Measurements from ENCODE around the gene TLCD1. TPM values are rescaled to one million over a fixed set of nuclear protein-coding genes. Genes with fewer than 3 reads are reported as not detected.

TLCD1 gene
- polyA plus RNA-seq, 1 experiment: 11.8 TPM

DNA sequence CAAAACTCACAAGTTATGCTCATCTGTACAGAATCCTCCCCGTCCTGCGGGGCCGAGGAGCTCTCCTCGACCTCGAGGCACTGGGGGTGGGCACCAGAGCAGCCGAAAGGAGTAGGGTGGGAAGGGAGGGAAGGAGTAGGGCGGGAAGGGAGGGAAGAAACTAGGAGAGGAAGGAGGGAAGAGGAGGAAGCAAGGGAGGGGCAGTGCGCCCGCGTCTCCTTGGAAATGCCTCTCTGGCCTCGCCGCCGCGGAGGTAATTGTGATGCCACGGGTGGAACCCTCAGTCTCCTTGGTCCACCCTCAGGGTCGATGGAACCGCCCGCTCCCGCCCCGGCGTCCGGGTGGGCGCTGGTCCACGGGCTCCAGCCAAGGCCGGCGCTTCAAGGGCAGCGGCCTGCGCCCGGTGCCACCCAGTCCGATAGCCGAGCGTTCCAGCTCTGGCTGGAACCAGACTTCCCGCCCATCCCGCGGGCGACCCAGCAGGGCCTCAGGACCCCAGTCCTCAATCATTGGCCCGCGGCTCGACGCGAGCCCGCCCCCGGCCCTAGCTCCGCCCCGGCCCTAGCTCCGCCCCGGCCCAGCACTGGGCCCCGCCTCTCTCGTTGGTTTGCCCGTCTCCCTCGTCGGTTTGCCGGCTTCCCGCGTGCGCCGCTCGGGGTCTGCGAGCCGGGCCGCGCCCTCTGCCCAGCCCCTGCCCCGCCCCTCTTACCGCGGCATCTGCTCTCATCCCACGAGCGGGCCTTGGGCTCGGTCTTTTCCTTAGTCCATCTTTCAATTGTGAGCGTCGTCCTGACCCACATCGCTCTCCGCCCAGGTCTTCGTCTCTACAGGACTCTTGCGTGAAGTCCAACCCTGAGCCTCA lies 14.9 kb downstream of the TLCD1 start:
- TF ChIP-seq, protein P1, sequence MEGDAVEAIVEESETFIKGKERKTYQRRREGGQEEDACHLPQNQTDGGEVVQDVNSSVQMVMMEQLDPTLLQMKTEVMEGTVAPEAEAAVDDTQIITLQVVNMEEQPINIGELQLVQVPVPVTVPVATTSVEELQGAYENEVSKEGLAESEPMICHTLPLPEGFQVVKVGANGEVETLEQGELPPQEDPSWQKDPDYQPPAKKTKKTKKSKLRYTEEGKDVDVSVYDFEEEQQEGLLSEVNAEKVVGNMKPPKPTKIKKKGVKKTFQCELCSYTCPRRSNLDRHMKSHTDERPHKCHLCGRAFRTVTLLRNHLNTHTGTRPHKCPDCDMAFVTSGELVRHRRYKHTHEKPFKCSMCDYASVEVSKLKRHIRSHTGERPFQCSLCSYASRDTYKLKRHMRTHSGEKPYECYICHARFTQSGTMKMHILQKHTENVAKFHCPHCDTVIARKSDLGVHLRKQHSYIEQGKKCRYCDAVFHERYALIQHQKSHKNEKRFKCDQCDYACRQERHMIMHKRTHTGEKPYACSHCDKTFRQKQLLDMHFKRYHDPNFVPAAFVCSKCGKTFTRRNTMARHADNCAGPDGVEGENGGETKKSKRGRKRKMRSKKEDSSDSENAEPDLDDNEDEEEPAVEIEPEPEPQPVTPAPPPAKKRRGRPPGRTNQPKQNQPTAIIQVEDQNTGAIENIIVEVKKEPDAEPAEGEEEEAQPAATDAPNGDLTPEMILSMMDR (IDR thresholded peaks at IDR 0.05; ENCODE audit: low read depth, low read length): no peak
- H3K27ac ChIP-seq (ENCODE audit: low read depth, low read length): peak overlapping the region; percentile 78
- ChIA-PET CTCF (interaction anchor here (0.9 to 2.0 kb wide), 4 partner anchors 8 to 65 kb away, joined by 3 to 6 read pairs (median 5); partner anchors contain the start of genes RPL23A and TLCD1), POLR2A (interaction anchor here (0.6 to 2.6 kb wide), 11 partner anchors 9 to 349 kb away, joined by 3 to 40 read pairs (median 4); partner anchors contain the start of genes FAM222B, RPL23A, SDF2 and SUPT6H)
- DNase-seq (ENCODE audit: low read depth, low spot score): peak; percentile 68
- no peaks in the 10 kb centered on the region for H3K27me3 ChIP-seq (ENCODE audit: control insufficient read depth, insufficient read depth, low read length)
- peak overlapping the region; percentile 64 for H3K4me3 ChIP-seq (ENCODE audit: low read depth, low read length)
- no peaks in the 10 kb centered on the region for H3K9me3 ChIP-seq (ENCODE audit: control insufficient read depth, insufficient read depth, low read length)

DNA sequence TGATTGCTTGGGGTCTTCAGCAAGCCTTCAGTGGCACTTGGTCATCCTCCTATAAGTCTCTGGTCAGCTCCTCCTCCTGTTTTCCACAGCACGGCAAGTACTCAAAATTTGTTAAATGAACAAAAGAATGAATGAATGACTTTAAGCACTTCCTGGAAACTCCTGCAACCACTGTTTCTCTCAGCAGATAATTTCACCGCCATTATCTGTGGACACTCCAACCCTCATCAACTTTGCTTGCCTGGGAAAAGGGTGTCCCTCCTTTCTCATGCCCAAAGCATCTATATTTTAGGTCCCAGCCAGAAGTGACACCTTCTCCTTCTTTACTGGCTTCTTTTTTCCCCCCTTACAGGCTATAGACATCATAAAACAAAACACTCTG lies 18.7 kb downstream of the TLCD1 start:
- Histone ChIP-seq H3K9me3 (ENCODE audit: control insufficient read depth, insufficient read depth, low read length) (no peaks in the 10 kb centered on the region), H3K4me3 (ENCODE audit: low read depth, low read length) (no peak overlapping the region), H3K27me3 (ENCODE audit: control insufficient read depth, insufficient read depth, low read length) (no peaks in the 10 kb centered on the region), H3K27ac (ENCODE audit: low read depth, low read length) (no peak overlapping the region)
- TF ChIP-seq, protein P1 (IDR thresholded peaks at IDR 0.05; ENCODE audit: low read depth, low read length): no peak
- ChIA-PET POLR2A (no interaction called here), CTCF (no interaction called here)
- DNase-seq (ENCODE audit: low read depth, low spot score): no peak

DNA sequence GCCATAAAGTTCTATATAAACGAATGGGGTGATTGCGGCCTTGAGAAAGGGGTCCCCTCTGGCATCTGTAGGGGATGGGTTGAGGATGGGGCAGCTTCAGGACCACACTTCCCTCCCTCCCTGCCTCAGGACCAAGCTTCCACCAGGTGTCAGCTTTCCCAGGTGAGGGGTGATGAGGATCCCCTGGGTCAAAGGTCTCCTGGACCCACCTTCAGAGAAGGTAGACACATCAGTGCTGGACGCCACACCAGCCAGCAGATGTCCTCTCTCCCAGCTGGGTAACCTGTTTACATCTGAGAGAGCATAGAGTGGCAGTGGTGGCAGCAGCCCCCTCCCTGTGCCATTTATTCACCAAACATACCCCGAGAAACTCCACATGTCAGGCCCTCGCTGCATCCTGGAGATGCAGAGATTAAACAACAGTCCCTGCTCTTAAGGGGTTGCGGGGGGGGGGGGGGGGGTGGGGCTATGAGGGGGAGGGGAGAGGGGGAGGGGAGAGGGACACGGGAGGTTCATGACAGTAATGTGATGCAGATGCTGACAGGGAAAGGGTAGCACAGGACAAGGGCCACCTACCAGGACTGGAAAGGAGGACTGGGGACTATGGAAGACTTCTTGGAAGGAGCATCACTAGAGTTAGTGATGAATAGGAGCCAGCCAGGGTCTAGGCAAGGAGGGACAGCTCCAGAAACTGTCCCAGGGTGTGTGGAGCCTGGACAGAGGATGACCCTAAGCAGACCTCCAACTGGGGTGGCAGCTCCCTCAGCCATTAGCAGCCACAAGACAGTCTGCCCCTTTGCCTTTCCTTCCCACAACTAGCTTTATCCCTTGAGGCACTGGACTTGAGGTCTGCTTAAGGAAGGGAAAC lies 19.3 kb downstream of the TLCD1 start:
- Histone ChIP-seq H3K9me3 (ENCODE audit: control insufficient read depth, insufficient read depth, low read length) (no peaks in the 10 kb centered on the region), H3K4me3 (ENCODE audit: low read depth, low read length) (no peak overlapping the region), H3K27ac (ENCODE audit: low read depth, low read length) (no peak overlapping the region), H3K27me3 (ENCODE audit: control insufficient read depth, insufficient read depth, low read length) (no peaks in the 10 kb centered on the region)
- ChIA-PET POLR2A (no interaction called here), CTCF (no interaction called here)
- DNase-seq (ENCODE audit: low read depth, low spot score): no peak
- TF ChIP-seq, protein P1 (IDR thresholded peaks at IDR 0.05; ENCODE audit: low read depth, low read length): no peak

DNA sequence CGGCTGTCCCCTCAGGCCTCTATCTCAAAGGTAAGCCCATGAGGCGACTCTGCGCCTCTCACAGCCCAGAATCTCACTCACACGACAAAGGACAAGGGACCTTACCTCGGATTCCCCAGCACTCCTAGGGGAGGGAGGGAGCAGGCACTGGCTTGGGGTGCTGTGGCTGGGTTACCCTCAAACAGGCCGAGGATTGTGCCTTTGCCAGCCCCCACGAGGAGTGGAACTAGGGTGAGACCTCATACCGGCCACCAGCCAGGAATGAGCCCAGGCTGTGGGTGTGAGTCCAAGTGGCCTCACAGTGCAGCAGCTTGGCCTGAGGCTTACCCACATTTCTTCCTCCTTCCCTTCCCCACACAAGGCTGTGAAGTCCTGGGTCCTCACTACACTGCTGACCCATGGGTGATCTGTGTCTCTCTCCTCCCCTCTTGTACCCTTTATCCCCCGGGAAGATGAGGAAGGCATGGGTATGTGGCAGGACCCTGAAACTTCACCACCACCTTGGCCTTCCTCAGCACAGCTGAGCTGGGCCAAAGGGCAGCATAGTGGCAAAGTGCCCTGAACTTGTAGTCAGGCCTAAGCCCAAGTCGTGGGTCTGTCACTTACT lies 20.2 kb downstream of the TLCD1 start:
- no peak overlapping the region for H3K27ac ChIP-seq (ENCODE audit: low read depth, low read length)
- CTCF ChIA-PET: no interaction called here
- no peak overlapping the region for H3K4me3 ChIP-seq (ENCODE audit: low read depth, low read length)
- no peaks in the 10 kb centered on the region for H3K27me3 ChIP-seq (ENCODE audit: control insufficient read depth, insufficient read depth, low read length)
- TF ChIP-seq, protein P1 (IDR thresholded peaks at IDR 0.05; ENCODE audit: low read depth, low read length): no peak
- POLR2A ChIA-PET: no interaction called here
- no peak for DNase-seq (ENCODE audit: low read depth, low spot score)
- H3K9me3 ChIP-seq (ENCODE audit: control insufficient read depth, insufficient read depth, low read length): no peaks in the 10 kb centered on the region; the same call in 1 of the 2 replicates
